Ovary (tissue), 9 donors: ENCODE data around the gene MAP3K10. TPM values are rescaled to one million over a fixed set of nuclear protein-coding genes. Genes with fewer than 3 reads are reported as not detected.

Source experiments
- DNase-seq, 5 donors: peaks; one replicate each; pipeline ENCODE4 v3.0.0-alpha.2; 2019 to 2020
- H3K27ac ChIP-seq, 2 donors: fragments of 200-600 bp; one replicate each; pipeline versions ENCODE4 v1.5.1 to v1.8.0; 2019 to 2022
- H3K27me3 ChIP-seq: fragments of 200-600 bp; one replicate; pipeline ENCODE4 v1.8.0; 2022
- H3K36me3 ChIP-seq: fragments of 200-600 bp; sonication (generic); one replicate; pipeline ENCODE4 v1.5.1; 2019
- H3K4me1 ChIP-seq: one replicate; pipeline ENCODE4 v1.8.1; 2013; ENCODE audit warnings: mild to moderate bottlenecking, moderate library complexity; ENCODE audit not compliant: insufficient read depth
- H3K4me3 ChIP-seq: fragments of 200-600 bp; sonication (generic); one replicate; pipeline ENCODE4 v1.5.1; 2017
- H3K9me3 ChIP-seq, 2 donors: fragments of 200-600 bp in 1 of 2; sonication (generic) in 1 of 2; one replicate each; pipeline versions ENCODE4 v1.5.1 to v1.8.1; 2013 to 2019; ENCODE audit warnings: mild to moderate bottlenecking in 1 of 2, moderate library complexity in 1 of 2
- EP300 ChIP-seq: sonication (generic); formaldehyde crosslinking; IDR thresholded peaks from one replicate; pipeline ENCODE4 v1.6.1; 2017; ENCODE audit warnings: antibody characterized with exemption
- WGBS, 3 donors: extraction: QIAGEN DNeasy Blood & Tissue Kit in 1 of 3; methylation state at CpG; one replicate each; pipeline versions ENCODE4 v1.1.5 to v1.1.7; 2013 to 2017; 5-methylcytosine and 5-hydroxymethylcytosine counted together
- intact Hi-C, 4 donors: fragments of 100-400 bp; cut with DNase I; formaldehyde crosslinking; loops; one replicate each; pipeline versions ENCODE4 v1.11.0 to v1.15.1; 2022 to 2023
- polyA plus RNA-seq, 2 donors: library from polyadenylated mRNA; stranded (reverse); fragments of 200-250 nt in 1 of 2; fragments of 350-450 nt in 1 of 2; fragmentation: Illumina TruSeq in 1 of 2; extraction: RNeasy Lipid Tissue Mini Kit (QIAGEN cat#74804) in 1 of 2; gene quantifications; one replicate each; pipeline ENCODE4 v1.2.3, GENCODE V29; 2013 to 2014
- total RNA-seq, 7 donors: library from RNA; depleted of rRNA in 2 of 7; stranded (reverse); fragments of >200 nt in 2 of 7; fragmentation: NEBNext Ultra II Directional in 3 of 7; extraction: Animal tissue kit (Norgen Biotek cat#: 25700) in 3 of 7; gene quantifications; one replicate each; pipeline versions ENCODE4 v1.1.0 to v1.2.4, GENCODE V29; 2016 to 2023
- donor health status: DM: no; HTN: no; CAD: no; lungs with moderate emphysema.
- donor health status: DM: no; HTN: no; CAD: no.
- donor health status: Bipolar disorder and iron deficiency.
- donor health status: DM: yes; HTN: yes; CAD: no.
- donor health status: DM: no; HTN: no; CAD: no.
- donor health status: DM: yes; HTN: yes; CAD: no.

The MAP3K10 gene
- total and polyA plus RNA-seq, 9 donors: 1.2 to 26.2 (median 14.6) TPM

- H3K9me3 ChIP-seq: no peaks in the 10 kb centered on the region
- H3K4me1 ChIP-seq: peaks cover 7% of the 10 kb centered on the region
- DNase-seq: no peak
- H3K27me3 ChIP-seq: no peaks in the 10 kb centered on the region
- no peak overlapping the region for H3K27ac ChIP-seq
- no peaks in the 10 kb centered on the region for H3K36me3 ChIP-seq
- no peak for TF ChIP-seq EP300
- WGBS, 3 donors: 63 to 76% (median 70%) methylated on average over 19 of the region's 19 CpGs
- no peak overlapping the region for H3K4me3 ChIP-seq
- intact Hi-C loops: no loop called here
Observed at GRCh38 chr19:40264314-40265054, 73.3 kb downstream of the MAP3K10 start.

Other genes with a start within 250 kb of the MAP3K10 start
- 10 to 100 TPM; 39.3 to 73.5 (median 57.5) TPM for gene PSMC4, start 220.3 kb upstream of the MAP3K10 start, total RNA-seq
- gene PSMC4, start 220.3 kb upstream of the MAP3K10 start, polyA plus RNA-seq: 10 to 100 TPM; 44.8 to 57.0 TPM
- 10 to 100 TPM in 2 of 7 donors, 1 to 10 TPM in 5; 4.9 to 11.1 (median 7.7) TPM for gene ZNF546, start 194.4 kb upstream of the MAP3K10 start, total RNA-seq
- gene ZNF546, start 194.4 kb upstream of the MAP3K10 start, polyA plus RNA-seq: 1 to 10 TPM; 2.9 to 5.4 TPM
- gene ZNF780B, start 135.2 kb upstream of the MAP3K10 start, total RNA-seq: 10 to 100 TPM; 22.7 to 36.1 (median 25.9) TPM
- 10 to 100 TPM in 1 of 2 donors, 1 to 10 TPM in 1; 5.4 to 13.9 TPM for gene ZNF780B, start 135.2 kb upstream of the MAP3K10 start, polyA plus RNA-seq
- gene ZNF780A, start 100.5 kb upstream of the MAP3K10 start, total RNA-seq: 10 to 100 TPM in 5 of 7 donors, 1 to 10 TPM in 2; 5.9 to 18.7 (median 16.0) TPM
- gene ZNF780A, start 100.5 kb upstream of the MAP3K10 start, polyA plus RNA-seq: 1 to 10 TPM; 5.4 to 9.2 TPM
- not detected for gene TTC9B, start 27.0 kb downstream of the MAP3K10 start, total RNA-seq
- gene TTC9B, start 27.0 kb downstream of the MAP3K10 start, polyA plus RNA-seq: not detected
- gene CCNP, start 35.3 kb downstream of the MAP3K10 start, total RNA-seq: under 1 TPM; 0.35 to 0.83 (median 0.43) TPM
- gene CCNP, start 35.3 kb downstream of the MAP3K10 start, polyA plus RNA-seq: under 1 TPM; 0.17 to 0.22 TPM
- 100 to 1,000 TPM in 5 of 7 donors, 10 to 100 TPM in 2; 78.4 to 160 (median 141) TPM for gene AKT2, start 93.9 kb downstream of the MAP3K10 start, total RNA-seq
- 10 to 100 TPM; 81.2 to 82.0 TPM for gene AKT2, start 93.9 kb downstream of the MAP3K10 start, polyA plus RNA-seq
- gene C19orf47, start 157.0 kb downstream of the MAP3K10 start, total RNA-seq: 10 to 100 TPM in 5 of 7 donors, 1 to 10 TPM in 2; 7.7 to 15.8 (median 12.7) TPM
- 10 to 100 TPM in 1 of 2 donors, 1 to 10 TPM in 1; 3.5 to 12.2 TPM for gene C19orf47, start 157.0 kb downstream of the MAP3K10 start, polyA plus RNA-seq
- gene PLD3, start 157.3 kb downstream of the MAP3K10 start, total RNA-seq: 100 to 1,000 TPM; 173 to 301 (median 220) TPM
- gene PLD3, start 157.3 kb downstream of the MAP3K10 start, polyA plus RNA-seq: 100 to 1,000 TPM; 120 to 200 TPM
- under 1 TPM in 4 of 7 donors, not detected in 3; 0.11 to 0.35 (median 0.13) TPM for gene HIPK4, start 198.8 kb downstream of the MAP3K10 start, total RNA-seq
- gene HIPK4, start 198.8 kb downstream of the MAP3K10 start, polyA plus RNA-seq: under 1 TPM in 1 of 2 donors, not detected in 1; 0.28 TPM
- 1 to 10 TPM; 2.8 to 8.8 (median 6.9) TPM for gene PRX, start 222.0 kb downstream of the MAP3K10 start, total RNA-seq
- gene PRX, start 222.0 kb downstream of the MAP3K10 start, polyA plus RNA-seq: 1 to 10 TPM; 1.7 to 8.4 TPM
- 10 to 100 TPM in 5 of 7 donors, 1 to 10 TPM in 2; 6.9 to 15.2 (median 11.5) TPM for gene SERTAD1, start 234.6 kb downstream of the MAP3K10 start, total RNA-seq
- gene SERTAD1, start 234.6 kb downstream of the MAP3K10 start, polyA plus RNA-seq: 1 to 10 TPM; 2.3 to 7.3 TPM